NT2/D1 (cell line): Measurements from ENCODE around the gene KCNJ14.

Experiments
- SUZ12 ChIP-seq: IDR thresholded peaks from 2 replicates; pipeline ENCODE4 v1.6.1; 2011; ENCODE audit not compliant: insufficient read length, insufficient read depth; ENCODE audit errors: extremely low read depth
- YY1 ChIP-seq: IDR thresholded peaks from 2 replicates; pipeline ENCODE4 v1.6.1; 2011; ENCODE audit not compliant: insufficient read length, insufficient read depth
- ZNF274 ChIP-seq: IDR thresholded peaks from 2 replicates; pipeline ENCODE4 v1.6.1; 2011; ENCODE audit warnings: mild to moderate bottlenecking, low read depth, low read length

DNA sequence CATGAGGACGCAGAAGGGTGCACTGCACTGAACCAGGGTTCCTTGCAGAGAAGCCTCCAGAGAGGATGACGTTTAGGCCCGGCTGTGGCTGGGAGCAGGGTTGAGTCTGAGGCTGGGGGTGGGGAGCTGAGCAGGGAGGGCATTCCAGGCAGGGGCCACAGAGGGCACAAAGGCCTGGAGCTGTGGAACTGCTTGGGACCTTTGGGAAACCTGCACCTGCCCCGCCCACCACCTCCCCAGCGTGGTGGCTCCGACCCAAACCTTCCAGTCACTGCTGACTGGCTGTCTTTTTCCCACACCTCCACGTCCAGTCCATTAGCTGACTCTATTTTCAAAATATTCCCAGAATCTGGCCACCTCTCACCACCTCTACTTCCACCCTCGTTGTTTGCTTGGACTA, 61.2 kb downstream of the KCNJ14 start:
- TF ChIP-seq ZNF274, result no peak
- TF ChIP-seq YY1, result no peak
- no peak for TF ChIP-seq SUZ12
